Natural killer cell treated with Interleukin-12 subunit alpha and Interleukin-12 subunit beta and Interleukin-15 and Interleukin-18, amount 100 ng/mL, for 72 hours (primary cell): Measurements from ENCODE around the gene PRKN. TPM values are rescaled to one million over a fixed set of nuclear protein-coding genes. Genes with fewer than 3 reads are reported as not detected.

Experiments
- ATAC-seq, 2 donors: fragments of 150-1000 bp; cut with Tn5 transposase in 1 of 2; sonication (Bioruptor Pico), chemical (Tn5 transposase) in 1 of 2; 2 replicates each; pipeline ENCODE4 v1.10.0; 2021
- DNase-seq: peaks from one replicate; pipeline ENCODE4 v3.0.0; 2022; ENCODE audit warnings: low spot score
- H3K27ac Mint-ChIP-seq, 2 donors: 1 replicate in 1 of 2; 2 replicates in 1 of 2; pipeline ENCODE4 v1.8.0; 2022; ENCODE audit warnings: mixed read lengths in 2 of 2, mild to moderate bottlenecking in 1 of 2, moderate library complexity in 1 of 2
- H3K27me3 Mint-ChIP-seq, 2 donors: 1 replicate in 1 of 2; 2 replicates in 1 of 2; pipeline ENCODE4 v1.8.0; 2022; ENCODE audit warnings: mixed read lengths in 2 of 2
- H3K36me3 Mint-ChIP-seq: one replicate; pipeline ENCODE4 v1.8.0; 2022; ENCODE audit warnings: mixed read lengths
- H3K4me1 Mint-ChIP-seq, 2 donors: 1 replicate in 1 of 2; 2 replicates in 1 of 2; pipeline ENCODE4 v1.8.0; 2022; ENCODE audit warnings: low read depth in 2 of 2, mixed read lengths in 2 of 2, mild to moderate bottlenecking in 1 of 2
- H3K4me3 Mint-ChIP-seq: one replicate; pipeline ENCODE4 v1.8.0; 2022; ENCODE audit warnings: mixed read lengths
- H3K9me3 Mint-ChIP-seq: 2 replicates; pipeline ENCODE4 v1.8.0; 2022; ENCODE audit warnings: mixed read lengths
- total RNA-seq, 2 donors: library from RNA; stranded (reverse); gene quantifications; one replicate each; pipeline ENCODE4 v1.2.3, GENCODE V29; 2022

Gene PRKN
- total RNA-seq, 2 donors from 2014 or later, result not detected

DNA sequence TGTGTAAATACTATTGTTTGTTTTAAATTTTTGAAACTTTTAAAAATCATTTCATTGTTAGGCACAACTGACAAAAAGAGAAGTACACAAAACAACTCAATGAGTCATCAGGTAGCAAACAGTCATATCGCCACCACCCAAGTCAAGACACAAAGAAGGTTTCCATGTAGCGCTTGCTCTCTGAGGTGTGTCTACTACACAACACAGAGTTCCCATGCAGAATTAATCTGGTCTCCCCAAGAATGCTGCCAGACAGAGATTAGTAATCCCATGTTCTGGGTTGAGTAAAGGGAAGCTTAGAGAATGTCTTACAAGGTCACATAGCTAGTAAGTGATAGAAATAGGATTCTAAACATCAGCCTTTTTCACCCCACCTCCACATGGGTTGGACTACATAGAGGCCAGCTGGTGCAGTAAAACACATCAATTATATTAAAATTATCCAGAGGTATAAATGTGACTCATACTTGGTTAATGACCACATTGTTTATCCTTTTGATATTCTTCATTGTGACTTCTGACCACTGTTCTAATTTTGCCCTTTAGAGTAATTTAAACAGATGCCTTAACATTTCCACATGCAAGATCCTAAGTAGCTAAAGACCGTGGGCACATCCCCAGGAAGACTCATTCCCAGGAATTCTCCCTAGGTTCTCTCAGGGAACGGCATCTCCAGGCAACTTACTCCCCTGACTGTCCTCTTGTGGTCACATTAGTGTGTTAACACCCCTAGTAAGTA is 413.5 kb downstream of the PRKN start:
- DNase-seq (no peak), ATAC-seq (no peak)
- no peaks in the 10 kb centered on the region for H3K4me1 Mint-ChIP-seq
- H3K27me3 Mint-ChIP-seq, result no peaks in the 10 kb centered on the region
- no peaks in the 10 kb centered on the region for H3K36me3 Mint-ChIP-seq
- no peak overlapping the region for H3K27ac Mint-ChIP-seq
- H3K4me3 Mint-ChIP-seq, result no peak overlapping the region
- peaks cover 8% of the 10 kb centered on the region for H3K9me3 Mint-ChIP-seq

DNA sequence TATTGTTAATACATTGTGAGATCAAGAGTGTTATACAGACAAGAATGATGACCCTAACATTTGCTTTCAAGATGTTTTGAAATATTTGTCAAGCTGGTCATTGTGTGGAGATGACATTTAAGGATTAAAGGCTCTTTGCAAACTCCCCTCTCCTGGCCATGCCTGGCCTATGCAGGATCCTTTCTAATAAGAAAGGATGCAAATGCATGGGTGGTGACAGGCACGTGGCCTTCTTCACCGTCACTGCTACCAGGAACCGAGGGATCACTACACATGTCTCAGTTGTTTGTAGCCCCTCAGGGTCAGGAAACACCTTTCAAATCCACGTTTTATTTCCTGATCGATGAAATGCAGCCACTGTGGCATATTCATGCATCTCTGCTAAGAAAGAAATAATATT is 419.7 kb downstream of the PRKN start:
- DNase-seq, result no peak
- H3K27me3 Mint-ChIP-seq, result no peaks in the 10 kb centered on the region
- H3K4me3 Mint-ChIP-seq, result no peak overlapping the region
- H3K27ac Mint-ChIP-seq, result no peak overlapping the region
- peaks cover 1% of the 10 kb centered on the region for H3K9me3 Mint-ChIP-seq
- H3K36me3 Mint-ChIP-seq, result no peaks in the 10 kb centered on the region
- H3K4me1 Mint-ChIP-seq, result no peaks in the 10 kb centered on the region
- no peak for ATAC-seq

DNA sequence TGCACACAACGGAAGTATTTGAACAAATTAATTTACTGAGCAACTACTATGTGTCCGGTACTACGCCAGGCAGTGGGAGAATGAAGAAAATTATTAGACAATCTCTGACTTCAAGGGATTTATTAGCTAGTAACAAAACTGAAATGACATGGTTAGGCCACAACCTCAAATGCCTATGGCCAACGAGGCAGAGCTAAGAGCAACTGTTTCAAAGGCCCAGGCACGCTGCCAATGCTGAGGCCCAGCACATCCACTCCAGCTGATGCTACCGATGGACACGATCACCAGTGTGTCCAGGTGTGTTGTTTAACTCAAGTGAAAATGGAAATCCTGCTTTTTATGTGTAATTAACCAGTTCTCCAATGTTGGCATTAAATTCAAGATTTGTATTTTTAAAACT is 420.9 kb downstream of the PRKN start:
- H3K27me3 Mint-ChIP-seq, result no peaks in the 10 kb centered on the region
- DNase-seq, result no peak
- H3K4me3 Mint-ChIP-seq, result no peak overlapping the region
- no peak for ATAC-seq
- H3K4me1 Mint-ChIP-seq, result no peaks in the 10 kb centered on the region
- H3K27ac Mint-ChIP-seq, result no peak overlapping the region
- peaks cover 7% of the 10 kb centered on the region for H3K9me3 Mint-ChIP-seq
- H3K36me3 Mint-ChIP-seq, result no peaks in the 10 kb centered on the region

DNA sequence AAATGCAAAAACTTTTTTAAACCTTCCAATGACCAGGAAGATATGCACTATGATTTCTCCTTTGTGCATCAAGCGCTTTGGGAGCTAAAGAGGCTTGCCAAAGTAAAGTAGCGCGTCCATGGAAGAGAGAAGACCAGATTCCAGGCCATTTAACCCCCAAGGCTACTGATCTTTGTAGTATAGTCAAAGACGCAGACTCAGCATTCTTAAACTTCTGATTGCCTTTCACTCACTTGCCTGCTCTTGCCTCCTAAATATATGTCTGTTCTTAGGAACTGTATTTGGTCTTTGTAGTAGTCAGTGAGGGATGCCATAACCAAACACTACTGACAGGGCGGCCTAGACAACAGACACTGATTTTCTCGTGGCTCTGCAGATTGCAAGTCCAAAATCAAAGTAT is 426.4 kb downstream of the PRKN start:
- no peaks in the 10 kb centered on the region for H3K4me1 Mint-ChIP-seq

DNA sequence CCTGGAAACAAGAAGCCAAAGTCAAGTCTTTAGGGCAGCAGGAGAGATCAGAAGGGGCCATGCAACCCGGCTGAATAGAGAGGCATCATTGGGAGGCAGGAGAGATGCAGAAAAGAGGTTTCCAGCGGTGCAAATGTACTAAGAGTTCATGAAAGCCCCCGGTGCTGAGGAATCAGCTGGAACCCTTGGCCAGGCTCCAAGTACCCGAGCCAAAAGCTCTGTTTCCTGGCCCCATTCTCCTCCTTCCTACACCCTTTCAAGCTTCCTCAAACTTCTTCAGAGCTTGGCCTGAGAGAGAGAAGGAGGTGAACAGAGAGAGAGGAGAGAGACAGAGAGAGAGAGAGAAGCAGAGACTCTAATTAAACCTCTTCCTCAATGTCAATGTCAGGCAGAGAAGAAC is 433.5 kb downstream of the PRKN start:
- no peak overlapping the region for H3K27ac Mint-ChIP-seq
- H3K27me3 Mint-ChIP-seq, result no peaks in the 10 kb centered on the region
- no peak for ATAC-seq
- DNase-seq, result no peak
- H3K4me3 Mint-ChIP-seq, result no peak overlapping the region
- H3K36me3 Mint-ChIP-seq, result no peaks in the 10 kb centered on the region
- no peaks in the 10 kb centered on the region for H3K4me1 Mint-ChIP-seq
- H3K9me3 Mint-ChIP-seq, result peaks cover 5% of the 10 kb centered on the region

More for the DNA sequence above, 426.4 kb downstream of the PRKN start:
- no peaks in the 10 kb centered on the region for H3K36me3 Mint-ChIP-seq
- ATAC-seq (no peak), DNase-seq (no peak)
- no peak overlapping the region for H3K27ac Mint-ChIP-seq
- H3K9me3 Mint-ChIP-seq, result peaks cover 12% of the 10 kb centered on the region
- no peaks in the 10 kb centered on the region for H3K27me3 Mint-ChIP-seq
- H3K4me3 Mint-ChIP-seq, result no peak overlapping the region

DNA sequence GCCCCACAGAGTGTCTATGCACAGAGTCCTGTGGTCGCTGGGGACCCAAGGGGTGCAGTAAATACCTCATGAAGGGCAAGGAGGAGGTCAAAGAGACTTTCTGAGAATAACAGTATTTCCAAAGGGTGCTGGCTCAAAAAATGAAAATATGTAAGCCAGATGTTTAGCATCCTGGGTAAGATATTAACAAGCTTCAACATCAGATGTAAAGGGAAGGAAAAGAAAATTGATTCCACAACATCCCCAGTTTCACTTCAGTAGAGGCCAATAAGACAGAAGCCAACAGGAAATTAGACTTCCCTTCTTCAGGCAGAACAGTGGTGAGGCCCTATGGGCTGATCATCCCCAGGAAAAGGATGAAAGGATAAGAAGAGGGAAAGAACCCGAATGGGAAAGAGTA is 434.7 kb downstream of the PRKN start:
- Mint-ChIP-seq H3K36me3 (no peaks in the 10 kb centered on the region), H3K4me1 (no peaks in the 10 kb centered on the region), H3K27me3 (no peaks in the 10 kb centered on the region), H3K27ac (no peak overlapping the region), H3K9me3 (peaks cover 6% of the 10 kb centered on the region), H3K4me3 (no peak overlapping the region)
- ATAC-seq, result no peak
- DNase-seq, result no peak

DNA sequence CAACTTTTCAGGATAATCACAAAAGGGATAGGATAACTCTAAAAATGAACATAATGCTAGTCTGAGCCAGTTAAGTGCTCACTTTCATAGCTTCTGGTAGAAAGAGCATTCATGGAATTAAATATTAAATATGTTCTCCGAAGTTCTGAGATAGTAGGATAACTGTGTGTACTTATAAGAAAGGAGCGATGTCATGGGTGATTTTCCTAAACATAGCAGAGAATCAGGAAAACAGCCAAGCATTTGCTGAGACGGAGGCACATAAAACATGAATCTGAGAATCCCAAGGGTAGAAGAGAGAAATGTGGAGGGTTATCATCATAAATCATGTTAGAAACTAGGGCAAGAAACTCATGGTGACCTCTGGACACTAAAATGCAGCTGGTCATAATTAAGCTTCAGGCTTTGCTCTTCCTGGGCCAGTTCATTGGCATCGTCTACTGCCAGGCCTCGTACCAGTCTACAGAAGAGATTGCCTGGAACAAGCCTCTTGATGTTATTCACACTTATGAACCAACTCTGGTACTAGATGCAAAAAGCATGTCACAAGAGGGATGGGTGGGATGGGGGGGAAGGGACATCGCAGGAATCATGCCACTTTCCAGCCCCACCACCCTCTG is 436.6 kb downstream of the PRKN start:
- no peak for DNase-seq
- no peak overlapping the region for H3K4me3 Mint-ChIP-seq
- H3K9me3 Mint-ChIP-seq, result peaks cover 6% of the 10 kb centered on the region
- no peak overlapping the region for H3K27ac Mint-ChIP-seq
- no peaks in the 10 kb centered on the region for H3K4me1 Mint-ChIP-seq
- H3K27me3 Mint-ChIP-seq, result no peaks in the 10 kb centered on the region
- ATAC-seq, result no peak
- H3K36me3 Mint-ChIP-seq, result no peaks in the 10 kb centered on the region

DNA sequence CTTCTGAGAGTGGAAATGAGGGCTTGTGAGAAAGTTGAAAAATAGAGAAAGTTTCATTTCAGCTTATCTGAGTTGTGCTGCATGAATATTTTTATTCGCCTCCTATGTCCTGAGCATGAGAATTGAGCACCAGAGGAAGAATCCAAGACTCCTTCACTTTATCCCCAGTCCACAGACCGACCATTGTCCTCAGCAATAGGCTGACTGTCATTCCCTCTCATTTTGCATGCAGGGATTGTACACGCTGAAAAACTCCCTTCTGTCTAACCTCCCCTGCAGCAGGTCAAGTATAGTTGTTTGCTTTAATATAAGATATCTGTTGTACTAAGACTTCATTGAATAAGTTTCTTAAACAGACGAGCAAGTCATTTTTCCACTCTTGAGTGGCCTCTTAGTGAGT is 437.6 kb downstream of the PRKN start:
- Mint-ChIP-seq H3K4me3 (no peak overlapping the region), H3K27me3 (no peaks in the 10 kb centered on the region), H3K4me1 (no peaks in the 10 kb centered on the region), H3K9me3 (peaks cover 6% of the 10 kb centered on the region), H3K36me3 (no peaks in the 10 kb centered on the region), H3K27ac (no peak overlapping the region)
- no peak for DNase-seq
- ATAC-seq, result no peak

DNA sequence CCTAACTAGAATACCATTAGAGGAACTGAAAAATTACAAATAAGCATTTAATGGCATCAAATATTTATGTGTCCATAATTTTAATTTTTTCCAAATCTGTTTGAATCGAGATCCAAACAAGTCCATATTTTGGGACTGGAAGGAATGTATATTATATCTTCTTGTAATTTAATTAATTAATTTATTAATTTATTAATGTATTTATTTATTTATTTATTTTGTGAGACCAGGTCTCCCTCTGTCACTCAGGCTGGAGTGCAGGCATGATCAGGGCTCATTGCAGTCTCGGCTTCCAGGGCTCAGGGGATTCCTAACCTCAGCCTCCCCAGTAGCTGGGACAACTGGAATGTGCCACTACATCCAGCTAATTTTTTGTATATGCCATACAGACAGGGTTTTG is 453.6 kb downstream of the PRKN start:
- peaks cover 3% of the 10 kb centered on the region for H3K9me3 Mint-ChIP-seq
- no peak overlapping the region for H3K4me3 Mint-ChIP-seq
- H3K27ac Mint-ChIP-seq, result no peak overlapping the region
- H3K4me1 Mint-ChIP-seq, result no peaks in the 10 kb centered on the region
- no peak for DNase-seq
- ATAC-seq, result no peak
- H3K36me3 Mint-ChIP-seq, result no peaks in the 10 kb centered on the region
- H3K27me3 Mint-ChIP-seq, result no peaks in the 10 kb centered on the region

DNA sequence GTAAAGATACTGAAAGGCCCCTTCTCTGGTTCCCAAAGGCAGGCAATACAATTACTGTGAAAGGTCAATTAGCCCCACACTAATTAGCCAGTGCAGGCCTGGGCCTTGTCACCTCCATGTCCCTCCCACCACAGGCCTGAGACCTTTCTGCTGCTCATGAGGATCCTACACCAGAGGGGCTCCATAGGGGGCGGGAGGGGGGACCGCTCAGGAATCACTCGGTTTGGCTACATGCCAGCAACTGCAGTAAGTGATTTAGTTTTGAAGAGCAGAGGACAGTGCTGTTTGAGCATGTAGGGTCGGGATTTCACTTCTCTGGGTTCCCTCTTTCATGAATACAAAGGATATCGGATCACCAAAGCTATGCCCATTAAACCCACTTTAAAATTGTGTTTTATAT is 455.6 kb downstream of the PRKN start:
- H3K27ac Mint-ChIP-seq, result no peak overlapping the region
- no peaks in the 10 kb centered on the region for H3K36me3 Mint-ChIP-seq
- DNase-seq, result no peak
- no peaks in the 10 kb centered on the region for H3K27me3 Mint-ChIP-seq
- H3K9me3 Mint-ChIP-seq, result peaks cover 5% of the 10 kb centered on the region
- H3K4me1 Mint-ChIP-seq, result no peaks in the 10 kb centered on the region
- no peak for ATAC-seq
- no peak overlapping the region for H3K4me3 Mint-ChIP-seq

DNA sequence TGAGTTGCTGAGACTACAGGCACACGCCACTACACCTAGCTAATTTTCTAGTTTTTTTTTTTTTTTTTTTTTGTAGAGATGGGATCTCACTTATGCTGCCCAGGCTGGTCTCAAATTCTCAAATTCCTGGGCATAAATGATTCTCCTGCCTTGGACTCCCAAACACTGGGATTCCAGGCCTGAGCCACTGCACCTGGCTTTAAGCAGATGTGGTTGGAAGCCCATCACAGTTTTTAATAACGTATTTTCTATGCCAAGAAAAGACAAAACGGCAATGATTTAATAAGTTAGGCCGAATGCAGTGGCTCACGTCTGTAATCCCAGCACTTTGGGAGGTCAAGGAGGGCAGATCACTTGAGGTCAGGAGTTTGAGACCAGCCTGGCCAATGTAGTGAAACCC is 456.6 kb downstream of the PRKN start:
- Mint-ChIP-seq H3K27me3 (no peaks in the 10 kb centered on the region), H3K36me3 (no peaks in the 10 kb centered on the region), H3K27ac (no peak overlapping the region), H3K4me3 (no peak overlapping the region), H3K9me3 (peaks cover 4% of the 10 kb centered on the region), H3K4me1 (no peaks in the 10 kb centered on the region)
- DNase-seq (no peak), ATAC-seq (no peak)

DNA sequence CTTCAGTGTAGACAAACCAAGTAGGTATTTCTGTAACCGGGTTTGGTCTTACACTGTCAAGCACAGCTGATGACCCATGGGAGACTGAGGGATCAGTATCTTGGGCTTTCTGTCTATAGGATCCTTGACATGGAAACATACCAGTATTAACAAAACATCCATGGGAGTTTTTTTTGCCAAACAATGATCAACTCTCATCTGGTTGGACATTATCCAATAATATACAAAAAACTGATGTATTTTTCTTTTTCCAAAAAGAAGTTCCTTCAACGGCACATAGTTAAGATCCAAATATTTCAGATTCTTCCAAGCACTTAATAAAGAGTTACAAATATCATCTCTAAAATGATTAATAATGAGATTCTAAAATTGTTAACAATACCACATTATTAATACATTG is 459.9 kb downstream of the PRKN start:
- Mint-ChIP-seq H3K4me1 (no peaks in the 10 kb centered on the region), H3K4me3 (no peak overlapping the region), H3K9me3 (peaks cover 13% of the 10 kb centered on the region), H3K27me3 (no peaks in the 10 kb centered on the region), H3K36me3 (peaks cover 8% of the 10 kb centered on the region), H3K27ac (no peak overlapping the region)
- ATAC-seq (no peak), DNase-seq (no peak)

DNA sequence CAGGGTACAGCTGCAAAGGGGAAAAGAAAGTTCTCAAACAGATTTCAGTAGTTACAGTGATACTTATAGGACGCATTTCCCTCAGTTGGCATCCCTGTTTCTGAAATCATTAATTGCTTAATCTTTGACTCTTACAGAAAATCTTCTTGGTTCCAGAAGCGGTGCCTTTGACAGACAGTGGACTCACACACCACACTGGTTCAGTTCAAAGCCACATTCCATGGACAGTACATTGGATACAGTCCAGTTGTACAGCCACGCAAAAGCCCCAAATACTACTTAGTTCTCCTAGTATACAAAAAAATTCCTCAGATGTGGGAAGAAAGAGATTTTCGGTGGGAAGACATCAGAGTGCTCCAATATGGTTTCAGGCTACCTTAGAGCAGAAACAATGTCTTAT is 460.4 kb downstream of the PRKN start:
- DNase-seq, result no peak
- Mint-ChIP-seq H3K36me3 (peaks cover 8% of the 10 kb centered on the region), H3K4me3 (no peak overlapping the region), H3K27ac (no peak overlapping the region), H3K9me3 (peaks cover 13% of the 10 kb centered on the region), H3K27me3 (no peaks in the 10 kb centered on the region), H3K4me1 (no peaks in the 10 kb centered on the region)
- no peak for ATAC-seq

DNA sequence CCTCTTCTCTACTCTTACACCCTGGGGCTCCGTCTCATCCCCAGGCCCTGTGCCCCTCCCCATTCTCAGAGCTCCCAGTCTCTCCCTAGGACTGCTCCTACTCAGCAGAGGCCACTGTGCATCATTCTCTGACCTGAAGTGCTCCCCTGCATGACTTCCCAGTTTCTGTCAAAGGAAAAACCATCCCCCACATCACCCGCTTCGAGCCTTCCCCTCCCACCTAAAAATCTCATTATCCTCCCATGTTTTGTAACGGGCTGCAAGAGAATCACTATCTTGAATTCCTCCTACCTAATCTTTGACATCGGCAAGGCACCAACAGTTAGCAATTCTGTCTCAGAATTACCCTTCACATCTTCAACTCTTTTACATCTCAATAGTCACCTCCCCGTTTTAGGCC is 463.0 kb downstream of the PRKN start:
- Mint-ChIP-seq H3K4me1 (no peaks in the 10 kb centered on the region), H3K36me3 (peaks cover 8% of the 10 kb centered on the region)
- DNase-seq, result no peak

More for the DNA sequence above, 463.0 kb downstream of the PRKN start:
- H3K27me3 Mint-ChIP-seq, result no peaks in the 10 kb centered on the region
- H3K4me3 Mint-ChIP-seq, result no peak overlapping the region
- peaks cover 13% of the 10 kb centered on the region for H3K9me3 Mint-ChIP-seq
- no peak for ATAC-seq
- no peak overlapping the region for H3K27ac Mint-ChIP-seq
